Fibroblast of upper back skin (primary cell): ENCODE measurements around the gene TNPO2.

ENCODE experiments used
- DNase-seq: peaks from one replicate; pipeline ENCODE4 v3.0.0-alpha.2; 2013

The TNPO2 gene

GRCh38 chr19:12672744-12673143, 51.0 kb downstream of the TNPO2 start:
- no peak for DNase-seq

- DNase-seq = no peak
These were observed 53.4 kb downstream of the TNPO2 start for GRCh38 chr19:12670159-12670928.

GRCh38 chr19:12669270-12670158, 54.2 kb downstream of the TNPO2 start:
- peak; percentile 74 for DNase-seq

GRCh38 chr19:12668932-12669269, 54.8 kb downstream of the TNPO2 start:
- peak; percentile 21 for DNase-seq

- no peak for DNase-seq
These were observed 55.4 kb downstream of the TNPO2 start for GRCh38 chr19:12668346-12668745.

- DNase-seq = no peak
These were observed 55.9 kb downstream of the TNPO2 start for GRCh38 chr19:12667731-12668302.

GRCh38 chr19:12666265-12667048, 57.3 kb downstream of the TNPO2 start, which contains the start of the genes MAN2B1 and WDR83:
Gene MAN2B1 (minus strand): TSS chr19:12666742. CDS start chr19:12666701, 41 bp downstream.
Gene WDR83 (plus strand): TSS chr19:12666807. CDS start chr19:12669791, 2,984 bp downstream.
- DNase-seq = peak; percentile 62

GRCh38 chr19:12665671-12666264, 58.0 kb downstream of the TNPO2 start:
- peak; percentile 9 for DNase-seq

- DNase-seq = no peak
These were observed 58.5 kb downstream of the TNPO2 start for GRCh38 chr19:12665281-12665573.

GRCh38 chr19:12664406-12665280, 59.1 kb downstream of the TNPO2 start:
- DNase-seq = no peak

GRCh38 chr19:12660980-12661379, 62.8 kb downstream of the TNPO2 start:
- no peak for DNase-seq

- no peak for DNase-seq
These were observed 65.8 kb downstream of the TNPO2 start for GRCh38 chr19:12657966-12658365.

GRCh38 chr19:12656899-12657571, 66.7 kb downstream of the TNPO2 start:
- no peak for DNase-seq

- no peak for DNase-seq
These were observed 68.2 kb downstream of the TNPO2 start for GRCh38 chr19:12655546-12655945.

GRCh38 chr19:12652219-12652618, 71.5 kb downstream of the TNPO2 start:
- DNase-seq = no peak

GRCh38 chr19:12649941-12650340, 73.8 kb downstream of the TNPO2 start:
- no peak for DNase-seq
